Stimulated activated naive CD8-positive, alpha-beta T cell treated with anti-CD3 and anti-CD28 coated beads, Interleukin-15, amount 100 ng/mL, for 72 hours (primary cell): Measurements from ENCODE around the gene ASAP2.

ENCODE experiments used
- ATAC-seq: fragments of 150-1000 bp; cut with Tn5 transposase; 2 replicates; pipeline ENCODE4 v1.10.0; 2021; ENCODE audit warnings: mild to moderate bottlenecking, moderate library complexity
- DNase-seq, 2 donors: peaks; one replicate each; pipeline ENCODE4 v3.0.0; 2021 to 2022
- H3K27ac Mint-ChIP-seq, 2 donors: one replicate each; pipeline ENCODE4 v1.8.0; 2022; ENCODE audit warnings: mild to moderate bottlenecking in 2 of 2, mixed read lengths in 2 of 2, moderate library complexity in 2 of 2
- H3K27me3 Mint-ChIP-seq: one replicate; pipeline ENCODE4 v1.8.0; 2022; ENCODE audit warnings: mixed read lengths
- H3K4me1 Mint-ChIP-seq: one replicate; pipeline ENCODE4 v1.8.0; 2022; ENCODE audit warnings: mild to moderate bottlenecking, mixed read lengths
- H3K4me3 Mint-ChIP-seq, 2 donors: one replicate each; pipeline ENCODE4 v1.8.0; 2022; ENCODE audit warnings: mild to moderate bottlenecking in 2 of 2, mixed read lengths in 2 of 2, moderate library complexity in 1 of 2
- H3K9me3 Mint-ChIP-seq, 2 donors: one replicate each; pipeline ENCODE4 v1.8.0; 2022; ENCODE audit warnings: mixed read lengths in 2 of 2

Gene ASAP2

GRCh38 chr2:9205963-9206948 lies at the start of gene ASAP2:
Gene ASAP2 (plus strand): TSS chr2:9206812. CDS start chr2:9207105, 293 bp downstream.
- peak within 1 kb of the TSS; percentile 67 to 69 for H3K4me3 Mint-ChIP-seq

GRCh38 chr2:9158786-9159779 lies 47.5 kb upstream of the ASAP2 start:
- H3K4me1 Mint-ChIP-seq = no peaks in the 10 kb centered on the region
- ATAC-seq (no peak), DNase-seq (no peak)
- H3K9me3 Mint-ChIP-seq = no peaks in the 10 kb centered on the region
- H3K4me3 Mint-ChIP-seq = no peak overlapping the region
- peaks cover 13% of the 10 kb centered on the region for H3K27me3 Mint-ChIP-seq
- no peak overlapping the region for H3K27ac Mint-ChIP-seq

More at GRCh38 chr2:9205963-9206948, at the start of gene ASAP2:
- peaks cover 44% of the 10 kb centered on the region for H3K27me3 Mint-ChIP-seq
- peak; percentile 76 for ATAC-seq
- no peak within 1 kb of the TSS for H3K27ac Mint-ChIP-seq
- H3K9me3 Mint-ChIP-seq = no peaks in the 10 kb centered on the region
- peaks cover 7% of the 10 kb centered on the region for H3K4me1 Mint-ChIP-seq
- DNase-seq = peak; percentile 50 to 56

- Mint-ChIP-seq H3K4me1 (no peaks in the 10 kb centered on the region), H3K4me3 (no peak overlapping the region), H3K9me3 (no peaks in the 10 kb centered on the region), H3K27me3 (peaks cover under 1% of the 10 kb centered on the region), H3K27ac (no peak overlapping the region)
- DNase-seq (no peak), ATAC-seq (no peak)
Measured at GRCh38 chr2:9160732-9161131, 45.9 kb upstream of the ASAP2 start.

GRCh38 chr2:9162841-9163240 lies 43.8 kb upstream of the ASAP2 start:
- Mint-ChIP-seq H3K27ac (no peak overlapping the region), H3K27me3 (peaks cover 7% of the 10 kb centered on the region), H3K9me3 (no peaks in the 10 kb centered on the region), H3K4me3 (no peak overlapping the region), H3K4me1 (no peaks in the 10 kb centered on the region)
- ATAC-seq (no peak), DNase-seq (no peak)

- Mint-ChIP-seq H3K27me3 (peaks cover 7% of the 10 kb centered on the region), H3K9me3 (no peaks in the 10 kb centered on the region), H3K4me3 (no peak overlapping the region), H3K4me1 (no peaks in the 10 kb centered on the region), H3K27ac (no peak overlapping the region)
- no peak for DNase-seq
- no peak for ATAC-seq
Measured at GRCh38 chr2:9163306-9164111, 43.1 kb upstream of the ASAP2 start.

- Mint-ChIP-seq H3K27ac (no peak overlapping the region), H3K4me1 (no peaks in the 10 kb centered on the region), H3K27me3 (peaks cover 14% of the 10 kb centered on the region), H3K4me3 (no peak overlapping the region), H3K9me3 (no peaks in the 10 kb centered on the region)
- ATAC-seq (no peak), DNase-seq (no peak)
Measured at GRCh38 chr2:9164112-9164608, 42.5 kb upstream of the ASAP2 start.

GRCh38 chr2:9165625-9166024 lies 41.0 kb upstream of the ASAP2 start:
- Mint-ChIP-seq H3K9me3 (no peaks in the 10 kb centered on the region), H3K4me3 (no peak overlapping the region), H3K27me3 (peaks cover 24% of the 10 kb centered on the region), H3K27ac (no peak overlapping the region), H3K4me1 (no peaks in the 10 kb centered on the region)
- DNase-seq (no peak), ATAC-seq (no peak)

- ATAC-seq (no peak), DNase-seq (no peak)
- Mint-ChIP-seq H3K9me3 (no peaks in the 10 kb centered on the region), H3K4me1 (no peaks in the 10 kb centered on the region), H3K4me3 (no peak overlapping the region), H3K27ac (peak overlapping the region; percentile 37 to 43), H3K27me3 (peaks cover 33% of the 10 kb centered on the region)
Measured at GRCh38 chr2:9166579-9167377, 39.8 kb upstream of the ASAP2 start.

- no peak for DNase-seq
- no peak for ATAC-seq
- no peak overlapping the region for H3K27ac Mint-ChIP-seq
- H3K4me1 Mint-ChIP-seq = no peaks in the 10 kb centered on the region
- H3K27me3 Mint-ChIP-seq = peaks cover 33% of the 10 kb centered on the region
- H3K4me3 Mint-ChIP-seq = no peak overlapping the region
- H3K9me3 Mint-ChIP-seq = no peaks in the 10 kb centered on the region
Measured at GRCh38 chr2:9167718-9168657, 38.6 kb upstream of the ASAP2 start.

GRCh38 chr2:9168821-9169221 lies 37.8 kb upstream of the ASAP2 start:
- Mint-ChIP-seq H3K27me3 (peaks cover 33% of the 10 kb centered on the region), H3K4me3 (no peak overlapping the region), H3K4me1 (no peaks in the 10 kb centered on the region), H3K27ac (peak overlapping the region in 1 of 2 donors; percentile 22), H3K9me3 (no peaks in the 10 kb centered on the region)
- ATAC-seq (no peak), DNase-seq (no peak)

- no peaks in the 10 kb centered on the region for H3K4me1 Mint-ChIP-seq
- no peak overlapping the region for H3K4me3 Mint-ChIP-seq
- no peak for ATAC-seq
- no peak for DNase-seq
- peak overlapping the region in 1 of 2 donors; percentile 83 for H3K27ac Mint-ChIP-seq
- H3K9me3 Mint-ChIP-seq = no peaks in the 10 kb centered on the region
- H3K27me3 Mint-ChIP-seq = peaks cover 38% of the 10 kb centered on the region
Measured at GRCh38 chr2:9169349-9170107, 37.1 kb upstream of the ASAP2 start.

- no peaks in the 10 kb centered on the region for H3K9me3 Mint-ChIP-seq
- no peak overlapping the region for H3K27ac Mint-ChIP-seq
- no peaks in the 10 kb centered on the region for H3K4me1 Mint-ChIP-seq
- peaks cover 44% of the 10 kb centered on the region for H3K27me3 Mint-ChIP-seq
- no peak overlapping the region for H3K4me3 Mint-ChIP-seq
- no peak for DNase-seq
- ATAC-seq = no peak
Measured at GRCh38 chr2:9170458-9171130, 36.0 kb upstream of the ASAP2 start.
